Psoas muscle (tissue), 8 donors: ENCODE data around the gene TMEM171. TPM values are rescaled to one million over a fixed set of nuclear protein-coding genes. Genes with fewer than 3 reads are reported as not detected.

Experiments used
- ATAC-seq, 4 donors: fragments of 200-7000 bp; cut with Tn5 transposase; one replicate each; pipeline ENCODE4 v1.9.1; 2020; ENCODE audit warnings: moderate library complexity in 3 of 4, mild to moderate bottlenecking in 2 of 4
- DNase-seq, 2 donors: peaks; one replicate each; pipeline ENCODE4 v3.0.0-alpha.2; 2020
- H3K27ac ChIP-seq: fragments of 200-600 bp; one replicate; pipeline ENCODE4 v1.8.0; 2022
- H3K27me3 ChIP-seq, 3 donors: fragments of 200-600 bp in 1 of 3; one replicate each; pipeline versions ENCODE4 v1.6.1 to v1.8.0; 2013 to 2022; ENCODE audit warnings: low read length in 2 of 3, mild to moderate bottlenecking in 2 of 3, moderate library complexity in 1 of 3; ENCODE audit not compliant: insufficient read depth in 3 of 3
- H3K36me3 ChIP-seq, 2 donors: fragments of 200-600 bp in 1 of 2; one replicate each; pipeline versions ENCODE4 v1.6.1 to v1.8.0; 2013 to 2022; ENCODE audit warnings: low read depth in 1 of 2, mild to moderate bottlenecking in 1 of 2, moderate library complexity in 1 of 2; ENCODE audit not compliant: insufficient read depth in 1 of 2
- H3K4me1 ChIP-seq: fragments of 200-600 bp; one replicate; pipeline ENCODE4 v1.8.0; 2022
- H3K4me3 ChIP-seq: fragments of 200-600 bp; one replicate; pipeline ENCODE4 v1.8.0; 2022; ENCODE audit warnings: mild to moderate bottlenecking
- H3K9me3 ChIP-seq: fragments of 200-600 bp; one replicate; pipeline ENCODE4 v1.8.0; 2022
- WGBS, 3 donors: extraction: QIAGEN DNeasy Blood & Tissue Kit; methylation state at CpG; one replicate each; pipeline versions ENCODE4 v1.1.6 to v1.1.7; 2013; 5-methylcytosine and 5-hydroxymethylcytosine counted together
- intact Hi-C, 2 donors: fragments of 100-400 bp; cut with DNase I; formaldehyde crosslinking; loops; one replicate each; pipeline versions ENCODE4 v1.11.0 to v1.14.2; 2022
- polyA plus RNA-seq, 3 donors: library from polyadenylated mRNA; stranded (reverse); fragments of 200-250 nt; gene quantifications; one replicate each; pipeline ENCODE4 v1.2.3, GENCODE V29; 2013
- total RNA-seq, 4 donors: library from RNA; stranded (reverse); fragmentation: NEBNext Ultra II Directional in 2 of 4; extraction: Animal tissue kit (Norgen Biotek cat#: 25700) in 2 of 4; gene quantifications; one replicate each; pipeline versions ENCODE4 v1.2.1 to v1.2.4, GENCODE V29; 2021 to 2023
- TF ChIP-seq, protein P1 (sequence below): fragments of 200-600 bp; IDR thresholded peaks from one replicate; pipeline ENCODE4 v1.8.0; 2022; ENCODE audit warnings: antibody characterized with exemption
- donor health status: healthy with polysubstance abuse.
- donor health status: DM: no; HTN: no; CAD: no; lungs with moderate emphysema.
- donor health status: Bipolar disorder and iron deficiency.
- donor health status: healthy.
- donor health status: DM: yes; HTN: yes; CAD: no.
- donor health status: DM: no; HTN: no; CAD: no.
- donor health status: DM: no; HTN: no; CAD: no.
- donor health status: DM: yes; HTN: yes; CAD: no.

TMEM171 gene
- total and polyA plus RNA-seq, 7 donors: 0.25 to 1.1 (median 0.48) TPM

DNA sequence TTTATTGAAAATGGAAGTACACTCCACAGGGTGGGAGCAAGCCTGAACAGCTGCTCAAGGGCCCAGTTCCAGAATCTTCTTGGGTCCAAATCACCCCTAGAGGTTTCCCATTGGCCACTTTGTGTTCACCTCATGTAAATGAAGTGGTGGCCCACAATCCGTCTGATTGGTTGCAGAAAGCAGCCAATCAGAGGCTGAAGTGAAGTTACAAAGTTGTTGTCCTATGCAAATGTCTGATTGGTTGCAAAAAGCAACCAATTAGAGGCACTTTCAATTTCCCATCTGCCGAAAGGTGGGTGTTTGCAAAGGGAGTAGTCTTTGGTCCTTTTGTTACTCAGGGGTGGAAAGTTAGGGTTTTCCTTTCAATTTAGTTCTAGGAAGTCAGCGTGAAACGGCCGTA lies 8.8 kb downstream of the TMEM171 start:
- Histone ChIP-seq H3K9me3 (no peaks in the 10 kb centered on the region), H3K27ac (no peak overlapping the region), H3K36me3 (no peaks in the 10 kb centered on the region), H3K4me1 (no peaks in the 10 kb centered on the region), H3K4me3 (no peak overlapping the region), H3K27me3 (no peaks in the 10 kb centered on the region)
- 70 to 83% (median 77%) methylated on average over 5 of the region's 5 CpGs for WGBS, 3 donors
- TF ChIP-seq, protein P1, sequence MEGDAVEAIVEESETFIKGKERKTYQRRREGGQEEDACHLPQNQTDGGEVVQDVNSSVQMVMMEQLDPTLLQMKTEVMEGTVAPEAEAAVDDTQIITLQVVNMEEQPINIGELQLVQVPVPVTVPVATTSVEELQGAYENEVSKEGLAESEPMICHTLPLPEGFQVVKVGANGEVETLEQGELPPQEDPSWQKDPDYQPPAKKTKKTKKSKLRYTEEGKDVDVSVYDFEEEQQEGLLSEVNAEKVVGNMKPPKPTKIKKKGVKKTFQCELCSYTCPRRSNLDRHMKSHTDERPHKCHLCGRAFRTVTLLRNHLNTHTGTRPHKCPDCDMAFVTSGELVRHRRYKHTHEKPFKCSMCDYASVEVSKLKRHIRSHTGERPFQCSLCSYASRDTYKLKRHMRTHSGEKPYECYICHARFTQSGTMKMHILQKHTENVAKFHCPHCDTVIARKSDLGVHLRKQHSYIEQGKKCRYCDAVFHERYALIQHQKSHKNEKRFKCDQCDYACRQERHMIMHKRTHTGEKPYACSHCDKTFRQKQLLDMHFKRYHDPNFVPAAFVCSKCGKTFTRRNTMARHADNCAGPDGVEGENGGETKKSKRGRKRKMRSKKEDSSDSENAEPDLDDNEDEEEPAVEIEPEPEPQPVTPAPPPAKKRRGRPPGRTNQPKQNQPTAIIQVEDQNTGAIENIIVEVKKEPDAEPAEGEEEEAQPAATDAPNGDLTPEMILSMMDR: no peak
- intact Hi-C loops: no loop called here
- DNase-seq (no peak), ATAC-seq (no peak)

DNA sequence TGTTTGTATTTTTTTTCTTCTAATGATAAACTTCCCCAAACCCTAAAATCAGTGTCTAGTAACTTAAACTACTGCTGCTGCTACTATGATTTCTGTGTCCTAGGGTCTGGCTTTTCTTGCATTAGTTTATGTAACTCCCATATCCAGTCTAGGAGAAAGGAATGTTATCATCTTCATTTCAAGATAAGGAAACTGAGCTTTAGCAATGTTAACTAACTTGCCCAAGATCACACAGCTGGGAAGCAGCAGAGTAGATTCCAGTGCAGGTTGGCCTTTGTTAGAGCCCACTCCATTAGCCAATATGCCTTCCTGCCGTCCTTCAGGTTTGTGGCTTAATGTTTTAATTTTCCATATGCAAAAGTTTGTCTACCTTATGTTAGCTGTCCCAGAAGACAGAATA lies 10.4 kb downstream of the TMEM171 start:
- intact Hi-C loops: no loop called here
- Histone ChIP-seq H3K27me3 (peaks cover 0 to 5% (median 0%) of the 10 kb centered on the region in 3 donors), H3K27ac (no peak overlapping the region), H3K4me1 (no peaks in the 10 kb centered on the region), H3K4me3 (no peak overlapping the region), H3K9me3 (no peaks in the 10 kb centered on the region), H3K36me3 (no peaks in the 10 kb centered on the region)
- no peak for ATAC-seq
- no peak for DNase-seq
- TF ChIP-seq, protein P1: no peak
- WGBS, 3 donors: 71 to 81% (median 76%) methylated on average over 1 of the region's 1 CpG

DNA sequence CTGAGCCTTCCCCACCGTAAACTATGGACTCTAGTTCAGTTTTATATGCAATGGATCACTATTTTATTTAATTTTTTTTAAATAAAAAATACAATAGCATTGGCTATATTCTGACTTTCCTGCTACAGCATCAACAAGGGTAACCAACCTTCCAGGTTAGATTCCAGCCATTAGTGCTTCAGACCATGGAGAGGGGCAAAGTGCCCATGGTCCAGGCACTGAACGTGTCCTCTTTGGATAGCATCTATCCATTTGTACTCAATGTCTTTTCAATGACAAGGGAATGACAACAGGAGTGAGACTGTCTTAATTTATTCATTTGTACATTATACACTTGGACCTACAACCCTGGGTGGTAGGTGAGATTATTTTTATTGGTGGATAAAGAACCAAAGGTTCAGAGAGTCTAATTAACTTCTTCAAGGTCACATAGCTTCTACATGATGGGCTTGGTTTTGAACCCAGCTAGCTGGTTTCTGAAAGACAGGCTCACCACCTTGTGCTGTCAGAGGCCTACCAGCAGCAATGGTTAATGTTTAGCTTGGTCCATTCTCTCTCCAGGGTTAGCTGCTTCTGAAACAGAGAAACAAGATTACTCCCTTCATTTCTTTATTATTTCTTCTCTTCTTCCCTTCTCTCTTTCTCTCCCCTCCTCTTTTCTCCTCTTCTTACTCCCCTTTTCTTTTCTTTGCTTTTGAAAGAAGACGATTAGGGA lies 11.5 kb downstream of the TMEM171 start:
- Histone ChIP-seq H3K4me1 (no peaks in the 10 kb centered on the region), H3K36me3 (no peaks in the 10 kb centered on the region), H3K9me3 (no peaks in the 10 kb centered on the region), H3K4me3 (no peak overlapping the region), H3K27me3 (peaks cover 0 to 12% (median 1%) of the 10 kb centered on the region in 3 donors), H3K27ac (no peak overlapping the region)
- no peak for DNase-seq
- WGBS, 3 donors: 69 to 81% (median 73%) methylated on average over 3 of the region's 3 CpGs
- TF ChIP-seq, protein P1: no peak
- ATAC-seq: no peak
- intact Hi-C loops: no loop called here

DNA sequence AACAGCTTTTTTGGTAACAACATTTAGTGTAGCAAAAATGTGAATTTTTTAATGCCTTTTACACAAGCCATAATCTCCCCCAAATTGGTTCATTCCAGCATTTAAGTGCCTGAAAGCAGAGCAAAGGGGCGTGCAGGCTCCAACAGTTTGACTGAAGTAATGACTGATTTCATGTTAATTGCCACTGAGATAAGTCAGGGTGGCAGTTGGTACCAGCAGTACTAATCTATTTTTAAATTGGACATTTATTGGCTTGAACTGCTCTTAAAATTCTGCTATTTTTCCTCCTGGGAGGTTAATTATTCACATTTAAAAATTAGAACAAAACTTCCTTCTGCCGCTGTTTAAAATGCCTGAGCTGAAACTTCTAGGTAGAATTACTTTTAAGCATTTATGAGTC lies 12.4 kb downstream of the TMEM171 start:
- peaks cover 0 to 18% (median 1%) of the 10 kb centered on the region in 3 donors for H3K27me3 ChIP-seq
- no peaks in the 10 kb centered on the region for H3K4me1 ChIP-seq
- H3K4me3 ChIP-seq: no peak overlapping the region
- intact Hi-C loops: no loop called here
- TF ChIP-seq, protein P1: no peak
- no peaks in the 10 kb centered on the region for H3K9me3 ChIP-seq
- no peaks in the 10 kb centered on the region for H3K36me3 ChIP-seq
- H3K27ac ChIP-seq: no peak overlapping the region
- DNase-seq (no peak), ATAC-seq (no peak)
- WGBS, 3 donors: 81 to 87% (median 83%) methylated on average over 2 of the region's 2 CpGs

DNA sequence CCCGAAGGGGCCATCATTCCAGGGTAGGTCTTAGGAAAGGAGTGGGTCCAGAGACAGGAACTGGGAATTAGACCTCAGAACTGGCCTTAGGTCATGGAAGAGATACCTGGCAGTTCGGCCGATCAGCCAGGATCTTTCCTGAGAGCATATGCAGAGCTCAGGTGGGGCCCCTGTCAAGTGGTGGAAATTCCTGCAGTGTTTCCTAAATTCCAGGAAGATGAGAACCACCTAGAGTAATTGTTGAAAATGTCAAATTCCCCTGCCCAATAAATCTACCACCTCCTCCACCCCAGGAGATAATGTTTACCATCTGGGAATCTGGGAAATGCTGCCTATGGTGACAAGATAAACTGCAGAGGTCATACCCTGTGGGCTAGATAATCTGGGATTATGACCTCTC lies 14.6 kb downstream of the TMEM171 start:
- TF ChIP-seq, protein P1: no peak
- Histone ChIP-seq H3K27me3 (peaks cover 0 to 19% (median 1%) of the 10 kb centered on the region in 3 donors), H3K4me3 (no peak overlapping the region), H3K4me1 (no peaks in the 10 kb centered on the region), H3K9me3 (no peaks in the 10 kb centered on the region), H3K36me3 (no peaks in the 10 kb centered on the region), H3K27ac (no peak overlapping the region)
- no peak for ATAC-seq
- 91 to 95% (median 93%) methylated on average over 3 of the region's 3 CpGs for WGBS, 3 donors
- intact Hi-C loops: no loop called here
- DNase-seq: no peak
